NCI-H345 (cell line): Measurements from ENCODE around the gene SLC19A1.
A peak's percentile ranks its signal among the peaks of the same experiment; 100 is the strongest.

Experiments
- DNase-seq: peaks from one replicate; lab custom pipeline; 2025; lab: John Stamatoyannopoulos, UW

The SLC19A1 gene

DNA sequence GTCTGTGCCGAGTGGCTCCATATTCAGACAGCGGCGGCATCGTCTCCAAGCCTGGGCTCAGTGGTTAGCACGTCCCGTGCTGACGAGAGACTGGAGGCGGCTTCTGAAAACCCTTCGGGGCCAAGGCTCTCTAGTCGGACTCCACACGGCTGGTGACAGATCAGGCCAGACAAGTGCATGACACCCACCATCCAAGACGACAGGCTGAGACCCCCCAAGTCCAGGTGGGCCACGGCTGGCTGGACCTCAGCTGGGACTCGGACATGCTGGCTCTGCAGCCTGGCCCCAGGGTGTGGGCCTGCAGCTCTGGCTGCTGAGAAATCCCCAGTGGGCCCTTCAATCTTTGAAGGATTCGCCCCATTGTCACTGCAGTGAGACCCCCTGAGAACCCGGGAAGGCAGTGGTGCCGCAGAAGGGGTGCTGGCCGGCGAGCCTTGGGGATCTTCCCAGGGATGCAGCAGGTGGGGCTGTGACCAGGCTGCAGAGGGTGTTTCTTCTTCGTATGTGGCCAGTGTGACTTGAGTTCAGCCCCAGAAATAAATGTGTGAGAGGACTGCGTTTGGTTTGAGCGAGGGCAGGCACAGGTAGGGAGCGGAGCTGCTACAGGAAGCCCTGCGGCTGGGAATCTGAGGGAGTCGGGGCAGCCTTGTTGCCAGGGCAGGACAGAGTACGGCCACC is 15.9 kb upstream of the SLC19A1 start:
- no peak for DNase-seq

DNA sequence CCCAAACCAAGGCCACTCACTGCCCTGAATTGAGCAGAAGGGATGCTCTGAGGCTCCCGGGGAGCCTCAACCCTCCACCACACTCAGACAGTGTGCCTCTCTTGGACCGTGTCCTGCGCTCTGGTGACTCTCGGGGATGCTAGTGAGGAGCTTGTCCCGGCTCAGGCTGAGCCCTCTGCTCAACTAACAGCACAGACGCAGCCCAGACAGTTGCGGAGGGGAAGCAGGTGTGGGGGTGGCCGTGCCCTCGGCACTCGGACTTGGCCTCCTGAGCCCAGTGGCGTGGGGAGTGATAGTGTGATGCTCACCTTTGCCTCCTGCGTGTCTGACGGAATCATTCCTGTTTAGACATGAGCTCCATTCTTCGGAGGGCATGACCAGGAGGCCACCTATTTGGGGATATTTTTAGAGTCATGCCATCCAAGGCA is 15.4 kb upstream of the SLC19A1 start:
- DNase-seq: no peak

DNA sequence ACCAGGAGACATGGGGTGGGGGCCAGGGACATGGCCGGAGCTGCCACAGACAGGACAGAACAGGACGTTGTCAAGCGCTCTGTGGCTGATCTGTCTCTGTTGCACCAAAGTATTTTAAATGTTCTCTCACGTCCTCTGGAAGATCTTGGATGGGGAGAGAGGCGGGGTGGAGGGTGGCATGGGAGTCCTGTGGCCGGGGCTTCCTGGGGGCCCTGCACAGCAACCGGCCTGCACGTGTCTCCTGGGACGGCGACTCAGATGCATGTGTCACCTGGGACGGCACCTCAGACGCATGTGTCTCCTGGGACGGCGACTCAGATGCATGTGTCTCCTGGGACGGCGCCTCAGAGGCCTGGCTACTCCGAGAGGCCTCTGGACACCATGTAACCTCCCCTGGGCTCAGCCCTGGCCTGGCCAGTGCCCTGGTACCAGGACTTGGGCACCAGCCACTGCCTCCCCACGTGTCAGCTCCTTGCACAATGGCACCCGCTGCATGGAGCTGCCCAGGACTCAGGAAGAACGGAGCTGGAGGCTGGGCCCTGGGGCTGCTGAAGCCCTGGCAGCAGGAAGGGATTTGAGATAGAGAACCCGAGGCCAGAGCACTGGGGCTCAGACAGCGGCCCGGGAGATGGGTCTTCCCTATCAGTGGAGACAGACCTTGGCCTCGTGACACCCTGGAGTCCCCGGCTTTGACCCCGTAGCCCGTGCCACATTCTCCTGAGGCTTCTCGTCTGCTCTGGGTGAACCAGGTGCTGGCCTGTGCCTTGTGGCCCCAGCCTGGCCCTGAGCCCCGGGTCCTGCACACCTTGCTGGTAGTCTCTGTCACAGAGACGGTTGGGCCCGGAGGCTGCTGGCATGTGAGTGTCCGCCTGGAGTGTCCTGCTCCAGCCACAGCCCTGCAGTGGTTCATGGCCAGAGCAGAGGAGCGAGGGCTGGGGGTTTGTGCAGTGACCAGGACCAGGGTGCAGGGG is 14.7 kb upstream of the SLC19A1 start:
- DNase-seq: no peak

GRCh38 chr21:45556302-45556644 is 14.0 kb upstream of the SLC19A1 start:
- DNase-seq: no peak

- peak; percentile 75 for DNase-seq
Measured at GRCh38 chr21:45555557-45556301, 13.5 kb upstream of the SLC19A1 start.

DNA sequence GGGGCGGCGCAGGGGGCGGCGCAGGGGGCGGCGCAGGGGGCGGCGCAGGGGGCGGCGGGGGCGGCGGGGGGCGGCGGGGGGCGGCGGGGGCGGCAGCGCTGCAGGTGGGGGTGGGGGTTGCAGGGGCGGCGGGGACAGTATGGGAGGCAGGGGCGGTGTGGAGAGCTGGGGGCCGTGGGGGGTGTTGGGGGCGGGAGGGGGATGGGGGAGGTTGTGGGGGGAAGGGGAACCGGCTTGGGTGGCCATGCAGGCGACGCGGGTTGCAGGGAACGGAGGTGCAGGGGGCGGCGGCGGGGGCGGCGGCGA is 13.0 kb upstream of the SLC19A1 start:
- no peak for DNase-seq

GRCh38 chr21:45554477-45555175 is 12.4 kb upstream of the SLC19A1 start:
- DNase-seq: peak; percentile 69

- DNase-seq: no peak
Measured at GRCh38 chr21:45552696-45553391, 10.6 kb upstream of the SLC19A1 start.

- no peak for DNase-seq
Measured at GRCh38 chr21:45551783-45552695, 9.8 kb upstream of the SLC19A1 start.

DNA sequence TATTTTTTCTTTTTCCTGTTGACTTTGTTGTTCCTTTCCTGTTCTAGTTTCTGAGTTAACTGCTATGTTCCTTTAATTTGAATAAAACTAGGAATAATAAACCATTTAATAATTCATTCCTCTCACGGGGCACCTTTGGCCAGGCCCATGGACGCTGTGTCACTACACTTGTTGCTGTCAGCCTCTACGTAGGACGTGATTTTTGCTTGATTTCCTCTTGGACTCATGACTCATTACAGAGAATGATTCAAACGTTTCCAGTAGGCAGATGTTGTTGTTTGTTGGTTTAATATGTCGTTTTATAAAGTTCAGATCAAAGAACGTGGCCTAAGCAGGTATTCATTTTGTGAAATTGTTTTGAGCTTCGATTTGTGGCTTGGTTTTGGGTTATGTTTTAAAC is 9.1 kb upstream of the SLC19A1 start:
- DNase-seq: no peak

GRCh38 chr21:45550522-45551210 is 8.4 kb upstream of the SLC19A1 start:
- DNase-seq: no peak

DNA sequence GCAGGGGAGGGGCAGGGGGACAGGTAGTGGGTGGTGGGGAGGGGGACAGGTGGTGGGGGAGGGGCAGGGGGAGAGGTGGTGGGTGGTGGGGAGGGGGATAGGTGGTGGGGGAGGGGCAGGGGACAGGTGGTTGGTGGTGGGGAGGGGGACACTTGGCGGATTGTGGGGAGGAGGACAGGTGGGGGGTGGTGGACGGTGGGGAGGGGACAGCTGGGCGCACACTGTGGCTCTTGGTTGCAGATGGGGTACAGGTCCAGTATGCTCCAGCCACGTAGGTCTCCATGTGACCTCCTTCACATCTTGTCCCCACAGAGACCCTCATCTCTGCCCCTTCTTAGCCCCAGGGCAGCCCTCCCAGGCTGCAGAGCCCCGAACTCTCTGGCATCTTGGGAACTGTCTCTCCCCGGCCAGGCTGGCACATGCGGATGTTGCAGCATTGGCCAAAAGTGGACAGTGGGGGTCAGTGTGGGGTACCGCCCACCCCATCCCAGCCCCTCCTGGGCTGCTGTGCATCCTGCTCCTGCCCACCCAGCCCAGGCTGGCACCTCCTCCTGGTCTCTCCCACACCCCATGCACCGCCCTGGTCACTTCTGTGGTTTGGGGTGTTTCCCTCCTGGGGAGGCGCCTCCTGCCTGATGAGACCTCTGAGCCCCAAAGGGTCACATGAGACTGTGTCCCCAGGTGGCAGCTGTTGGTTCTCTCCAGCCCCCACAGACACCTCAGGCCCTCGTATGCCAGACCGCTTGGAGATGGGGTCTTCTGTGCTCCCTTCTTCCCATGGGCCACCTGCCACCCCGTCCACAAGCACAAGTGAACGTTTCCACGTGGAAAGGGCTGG is 7.6 kb upstream of the SLC19A1 start:
- no peak for DNase-seq

DNA sequence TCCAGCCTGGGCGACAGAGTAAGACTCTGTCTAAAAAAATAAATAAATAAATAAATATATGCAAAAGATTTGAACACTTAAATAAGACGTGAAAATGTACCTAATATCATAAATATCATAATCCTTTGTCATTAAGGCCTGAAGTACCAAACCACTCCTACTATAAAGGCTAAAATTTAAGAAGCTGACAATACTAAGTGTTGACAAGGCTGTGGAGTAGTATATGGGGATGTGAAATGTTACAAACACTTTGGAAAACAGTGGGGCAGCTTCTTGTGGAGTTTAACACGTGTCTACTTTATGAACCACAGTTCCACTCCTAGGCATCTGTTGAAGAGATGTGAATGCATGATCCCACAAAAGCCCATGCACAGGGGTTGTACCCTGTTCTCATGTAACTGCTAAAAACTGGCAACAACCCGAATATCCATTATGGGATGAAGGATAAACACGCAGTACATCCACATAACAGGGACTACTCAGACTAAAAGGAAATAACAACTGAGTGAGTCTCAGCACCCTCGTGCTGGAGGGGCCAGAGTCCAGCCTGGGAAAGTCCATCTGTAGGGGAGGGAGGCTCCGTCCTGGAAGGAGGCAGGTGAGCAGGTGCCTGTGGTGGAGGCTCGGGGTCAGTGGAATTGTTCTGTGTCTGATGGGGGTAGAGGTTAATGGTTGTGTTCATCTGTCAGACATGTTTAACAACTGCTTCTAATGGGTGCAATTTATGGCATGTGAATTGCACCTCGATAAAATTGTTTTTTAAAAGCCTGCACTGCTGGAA is 6.7 kb upstream of the SLC19A1 start:
- no peak for DNase-seq

DNA sequence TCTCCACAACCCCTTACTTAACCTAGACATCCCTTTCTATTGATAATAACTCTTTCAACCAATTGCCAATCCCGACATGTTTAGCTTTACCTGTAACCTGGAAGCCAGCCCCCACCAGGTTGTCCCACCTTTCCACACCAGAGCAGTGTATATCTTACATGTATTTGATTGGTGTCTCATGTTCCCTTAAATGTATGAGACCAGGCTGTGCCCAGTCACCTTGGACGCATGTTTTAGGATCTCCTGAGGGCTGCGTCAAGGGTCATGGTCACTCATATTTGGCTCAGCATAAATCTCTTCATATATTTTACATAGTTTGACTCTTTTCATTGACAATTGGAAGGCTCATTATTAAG is 5.3 kb upstream of the SLC19A1 start:
- no peak for DNase-seq

- no peak for DNase-seq
Measured at GRCh38 chr21:45546636-45547544, 4.7 kb upstream of the SLC19A1 start.

GRCh38 chr21:45545691-45546531 is 3.7 kb upstream of the SLC19A1 start:
- DNase-seq: no peak
